T-helper 2 cell treated with Interferon-gamma antibody and Interleukin-4, amounts not matched to agents 5 μg/mL and 100 μg/mL, for 36 hours (primary cell): ENCODE measurements around the gene RAX2.

Source experiments
- DNase-seq: peaks from one replicate; pipeline ENCODE4 v3.0.0; 2021; ENCODE audit warnings: low spot score
- H3K27ac Mint-ChIP-seq: one replicate; pipeline ENCODE4 v1.8.0; 2021; ENCODE audit warnings: mild to moderate bottlenecking, mixed read lengths
- H3K27me3 Mint-ChIP-seq: one replicate; pipeline ENCODE4 v1.8.0; 2021; ENCODE audit warnings: low read depth, mixed read lengths
- H3K36me3 Mint-ChIP-seq: one replicate; pipeline ENCODE4 v1.8.0; 2021; ENCODE audit warnings: low read depth, mixed read lengths
- H3K4me1 Mint-ChIP-seq: one replicate; pipeline ENCODE4 v1.8.0; 2021; ENCODE audit warnings: low read depth, mixed read lengths
- H3K4me3 Mint-ChIP-seq: one replicate; pipeline ENCODE4 v1.8.0; 2022; ENCODE audit warnings: mild to moderate bottlenecking, moderate library complexity, mixed read lengths
- H3K9me3 Mint-ChIP-seq: one replicate; pipeline ENCODE4 v1.8.0; 2021; ENCODE audit warnings: mixed read lengths

RAX2 gene

DNA sequence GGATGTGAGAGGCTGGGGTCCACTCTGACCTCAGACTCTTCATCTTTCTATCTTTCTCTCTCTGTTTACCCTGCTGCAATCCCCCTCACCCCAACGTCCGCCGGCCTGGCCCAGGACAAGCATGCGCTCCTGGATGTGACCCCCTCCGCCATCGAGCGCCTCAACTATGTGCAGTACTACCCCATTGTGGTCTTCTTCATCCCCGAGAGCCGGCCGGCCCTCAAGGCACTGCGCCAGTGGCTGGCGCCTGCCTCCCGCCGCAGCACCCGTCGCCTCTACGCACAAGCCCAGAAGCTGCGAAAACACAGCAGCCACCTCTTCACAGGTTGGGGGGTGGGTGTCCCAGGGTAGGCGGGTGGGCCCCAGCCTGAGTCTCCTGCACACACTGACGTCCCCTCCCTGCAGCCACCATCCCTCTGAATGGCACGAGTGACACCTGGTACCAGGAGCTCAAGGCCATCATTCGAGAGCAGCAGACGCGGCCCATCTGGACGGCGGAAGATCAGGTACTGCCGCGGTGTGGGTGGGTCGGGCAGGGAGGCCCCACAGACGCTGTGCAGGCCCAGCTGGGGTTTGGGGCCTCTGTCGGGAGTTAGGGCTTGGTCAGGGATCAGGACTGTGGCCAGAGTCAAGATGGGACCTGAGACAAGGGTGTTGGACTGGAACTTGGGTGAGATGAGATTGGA is 25.5 kb downstream of the RAX2 start:
- no peak for DNase-seq
- Mint-ChIP-seq H3K36me3 (peaks cover 12% of the 10 kb centered on the region), H3K4me1 (no peaks in the 10 kb centered on the region), H3K9me3 (no peaks in the 10 kb centered on the region), H3K4me3 (no peak overlapping the region), H3K27me3 (no peaks in the 10 kb centered on the region), H3K27ac (no peak overlapping the region)

DNA sequence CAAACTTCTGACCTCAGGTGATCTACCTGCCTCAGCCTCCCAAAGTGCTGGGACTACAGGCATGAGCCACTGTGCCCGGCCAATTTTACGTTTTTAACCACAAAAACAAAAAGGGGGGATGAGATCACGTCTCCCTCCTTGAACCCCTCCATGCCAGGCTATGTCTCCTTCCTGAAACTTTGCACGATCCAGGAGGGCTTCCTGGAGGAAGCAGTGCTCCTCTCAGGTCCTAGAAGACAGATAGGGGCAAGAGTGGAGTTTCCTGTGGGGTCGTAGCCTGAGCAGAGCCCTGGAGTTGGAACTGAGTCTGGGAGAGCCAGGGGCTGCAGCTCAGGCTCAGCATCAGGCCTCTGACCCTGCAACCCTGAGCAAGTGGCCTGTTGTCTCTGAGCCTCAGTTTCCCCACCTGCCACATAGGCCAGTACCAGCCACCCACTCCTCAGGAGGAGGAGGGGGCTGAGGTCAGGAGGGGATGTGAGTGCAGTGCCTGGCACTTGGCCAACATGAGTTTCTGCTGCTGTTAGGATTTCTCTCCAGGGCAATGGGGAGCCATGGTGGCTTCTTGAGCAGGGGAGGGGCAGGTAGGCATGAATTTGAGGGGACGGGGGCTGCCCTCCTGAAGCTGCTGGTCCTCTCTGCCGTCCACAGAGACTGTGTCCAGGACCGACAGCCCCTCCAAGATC is 26.5 kb downstream of the RAX2 start:
- no peak for DNase-seq
- H3K4me1 Mint-ChIP-seq = no peaks in the 10 kb centered on the region
- H3K36me3 Mint-ChIP-seq = peaks cover 8% of the 10 kb centered on the region
- no peak overlapping the region for H3K27ac Mint-ChIP-seq
- H3K27me3 Mint-ChIP-seq = no peaks in the 10 kb centered on the region
- no peaks in the 10 kb centered on the region for H3K9me3 Mint-ChIP-seq
- H3K4me3 Mint-ChIP-seq = no peak overlapping the region

DNA sequence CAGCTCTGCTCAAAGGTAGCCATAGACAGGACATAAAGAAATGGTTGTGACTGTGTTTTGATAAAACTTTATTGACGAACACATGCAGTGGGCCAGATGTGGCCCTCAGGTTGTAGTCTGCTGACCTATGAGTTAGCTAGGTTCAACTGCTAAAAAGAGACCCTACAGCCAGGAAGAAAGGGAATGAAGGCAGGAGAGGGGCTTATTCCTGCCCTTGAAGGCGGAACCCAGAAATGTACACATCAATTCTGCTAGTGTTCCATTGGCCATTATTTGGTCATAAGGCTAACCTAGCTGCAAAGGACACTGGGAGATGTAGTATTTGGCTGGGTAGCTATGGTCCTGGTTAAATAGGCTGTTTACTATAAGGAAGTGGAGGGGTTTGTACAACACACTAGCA is 28.5 kb downstream of the RAX2 start:
- no peak for DNase-seq
- Mint-ChIP-seq H3K36me3 (no peaks in the 10 kb centered on the region), H3K4me3 (no peak overlapping the region), H3K27me3 (no peaks in the 10 kb centered on the region), H3K4me1 (peaks cover 3% of the 10 kb centered on the region), H3K27ac (no peak overlapping the region), H3K9me3 (no peaks in the 10 kb centered on the region)

- no peaks in the 10 kb centered on the region for H3K27me3 Mint-ChIP-seq
- DNase-seq = no peak
- peaks cover 3% of the 10 kb centered on the region for H3K4me1 Mint-ChIP-seq
- no peaks in the 10 kb centered on the region for H3K36me3 Mint-ChIP-seq
- H3K4me3 Mint-ChIP-seq = no peak overlapping the region
- H3K27ac Mint-ChIP-seq = no peak overlapping the region
- no peaks in the 10 kb centered on the region for H3K9me3 Mint-ChIP-seq
Observed at GRCh38 chr19:3740431-3740830, 31.6 kb downstream of the RAX2 start.

DNA sequence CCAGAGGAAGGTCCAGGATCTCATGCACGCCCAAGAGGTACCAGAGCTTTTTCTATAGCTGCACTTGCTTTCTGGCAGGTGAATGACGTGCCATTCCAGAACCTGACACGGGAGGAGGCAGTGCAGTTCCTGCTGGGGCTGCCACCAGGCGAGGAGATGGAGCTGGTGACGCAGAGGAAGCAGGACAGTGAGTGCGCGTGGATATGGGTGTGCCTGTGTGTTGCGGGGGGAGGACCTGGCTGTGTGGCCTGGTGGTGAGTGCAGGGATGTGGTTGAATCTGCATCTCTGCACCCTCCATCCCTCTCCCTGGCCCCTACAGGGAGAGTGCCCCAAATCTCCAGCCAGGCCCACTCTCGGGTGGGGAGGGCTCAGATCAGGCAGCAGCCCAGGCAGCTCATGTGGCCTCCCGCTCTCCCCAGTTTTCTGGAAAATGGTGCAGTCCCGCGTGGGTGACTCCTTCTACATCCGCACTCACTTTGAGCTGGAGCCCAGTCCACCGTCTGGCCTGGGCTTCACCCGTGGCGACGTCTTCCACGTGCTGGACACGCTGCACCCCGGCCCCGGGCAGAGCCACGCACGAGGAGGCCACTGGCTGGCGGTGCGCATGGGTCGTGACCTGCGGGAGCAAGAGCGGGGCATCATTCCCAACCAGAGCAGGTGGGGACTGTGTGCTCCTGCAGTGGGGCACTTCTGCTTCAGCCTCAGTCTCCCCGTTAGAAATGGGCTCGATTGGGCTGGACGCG is 33.4 kb downstream of the RAX2 start:
- Mint-ChIP-seq H3K27me3 (no peaks in the 10 kb centered on the region), H3K4me1 (peaks cover 3% of the 10 kb centered on the region), H3K9me3 (no peaks in the 10 kb centered on the region), H3K4me3 (no peak overlapping the region), H3K27ac (peak overlapping the region; percentile 38), H3K36me3 (no peaks in the 10 kb centered on the region)
- DNase-seq = no peak

DNA sequence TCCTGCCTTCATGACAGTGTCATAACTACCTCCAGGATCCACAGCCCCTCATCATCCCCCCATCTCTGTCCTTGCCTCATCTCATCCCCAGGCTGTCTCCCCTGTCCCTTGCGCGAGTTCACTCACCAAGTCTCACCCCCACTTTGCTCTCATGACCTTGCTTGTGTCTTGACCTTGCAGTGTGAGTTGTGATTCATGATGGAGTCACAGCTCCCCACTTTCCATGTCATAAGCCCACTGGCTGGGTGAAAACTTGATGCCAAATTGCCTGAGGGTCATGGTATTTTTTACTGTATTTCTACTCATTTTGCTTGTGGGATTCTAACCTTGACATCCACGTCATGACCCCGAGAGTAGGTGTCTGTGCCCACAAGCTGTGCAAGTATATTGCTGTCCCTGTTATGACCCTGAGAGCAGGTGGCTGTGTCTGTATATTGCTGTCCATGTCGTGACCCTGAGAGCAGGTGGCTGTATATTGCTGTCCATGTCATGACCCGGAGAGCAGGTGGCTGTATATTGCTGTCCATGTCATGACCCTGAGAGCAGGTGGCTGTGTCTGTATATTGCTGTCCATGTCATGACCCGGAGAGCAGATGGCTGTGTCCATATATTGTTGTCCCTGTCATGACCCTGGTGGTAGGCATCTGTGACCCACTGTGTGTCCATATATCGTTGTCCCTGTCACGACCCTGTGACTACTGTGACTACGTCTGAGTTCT is 34.4 kb downstream of the RAX2 start:
- Mint-ChIP-seq H3K9me3 (no peaks in the 10 kb centered on the region), H3K4me3 (no peak overlapping the region), H3K27me3 (no peaks in the 10 kb centered on the region), H3K36me3 (no peaks in the 10 kb centered on the region), H3K4me1 (peaks cover 3% of the 10 kb centered on the region), H3K27ac (no peak overlapping the region)
- DNase-seq = no peak

DNA sequence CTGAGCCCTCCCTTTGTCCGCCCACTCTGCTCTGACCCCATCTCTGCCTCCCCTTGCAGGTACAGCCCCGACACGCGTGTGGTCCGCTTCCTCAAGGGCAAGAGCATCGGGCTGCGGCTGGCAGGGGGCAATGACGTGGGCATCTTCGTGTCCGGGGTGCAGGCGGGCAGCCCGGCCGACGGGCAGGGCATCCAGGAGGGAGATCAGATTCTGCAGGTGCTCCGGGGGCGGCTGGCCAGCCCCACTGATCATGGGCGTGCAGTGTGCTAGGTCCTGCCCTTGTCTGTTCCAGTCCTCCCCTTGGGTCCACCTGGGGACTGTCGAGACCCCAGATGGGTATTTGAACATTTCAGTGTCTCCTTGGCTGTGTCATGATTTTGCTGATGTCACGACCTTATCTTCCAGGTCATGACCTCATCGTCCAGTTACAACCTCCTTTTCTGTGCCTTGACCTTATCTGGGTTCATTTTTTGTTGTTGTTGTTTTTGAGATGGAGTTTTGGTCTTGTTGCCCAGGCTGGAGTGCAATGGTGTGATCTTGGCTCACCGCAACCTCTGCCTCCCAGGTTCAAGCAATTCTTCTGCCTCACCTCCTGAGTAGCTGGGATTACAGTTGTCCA is 35.8 kb downstream of the RAX2 start:
- Mint-ChIP-seq H3K36me3 (no peaks in the 10 kb centered on the region), H3K27ac (no peak overlapping the region), H3K27me3 (no peaks in the 10 kb centered on the region), H3K9me3 (no peaks in the 10 kb centered on the region), H3K4me1 (peaks cover 3% of the 10 kb centered on the region), H3K4me3 (no peak overlapping the region)
- DNase-seq = no peak

DNA sequence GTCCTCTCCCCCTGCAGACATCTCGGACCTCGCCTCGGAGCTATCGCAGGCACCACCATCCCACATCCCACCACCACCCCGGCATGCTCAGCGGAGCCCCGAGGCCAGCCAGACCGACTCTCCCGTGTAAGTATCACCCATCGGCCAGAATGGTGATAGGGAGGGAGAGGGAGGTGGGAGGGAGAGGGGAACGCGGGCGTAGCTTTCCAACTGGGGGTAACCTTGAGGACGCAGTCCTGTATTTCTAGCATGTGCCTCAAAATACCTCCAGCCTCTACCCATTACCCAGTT is 37.8 kb downstream of the RAX2 start:
- Mint-ChIP-seq H3K4me3 (no peak overlapping the region), H3K4me1 (peaks cover under 1% of the 10 kb centered on the region), H3K9me3 (no peaks in the 10 kb centered on the region), H3K27ac (no peak overlapping the region), H3K27me3 (no peaks in the 10 kb centered on the region), H3K36me3 (no peaks in the 10 kb centered on the region)
- no peak for DNase-seq

GRCh38 chr19:3733549-3734309 is 38.3 kb downstream of the RAX2 start:
- H3K36me3 Mint-ChIP-seq = no peaks in the 10 kb centered on the region
- DNase-seq = no peak

GRCh38 chr19:3732108-3732507 is 39.9 kb downstream of the RAX2 start:
- H3K4me3 Mint-ChIP-seq = no peak overlapping the region
- DNase-seq = no peak
- no peaks in the 10 kb centered on the region for H3K4me1 Mint-ChIP-seq
- no peaks in the 10 kb centered on the region for H3K9me3 Mint-ChIP-seq
- no peak overlapping the region for H3K27ac Mint-ChIP-seq
- no peaks in the 10 kb centered on the region for H3K27me3 Mint-ChIP-seq
- H3K36me3 Mint-ChIP-seq = no peaks in the 10 kb centered on the region

More at GRCh38 chr19:3733549-3734309, 38.3 kb downstream of the RAX2 start:
- no peaks in the 10 kb centered on the region for H3K4me1 Mint-ChIP-seq
- no peaks in the 10 kb centered on the region for H3K9me3 Mint-ChIP-seq
- no peak overlapping the region for H3K4me3 Mint-ChIP-seq
- H3K27me3 Mint-ChIP-seq = no peaks in the 10 kb centered on the region
- no peak overlapping the region for H3K27ac Mint-ChIP-seq

- H3K9me3 Mint-ChIP-seq = no peaks in the 10 kb centered on the region
- H3K27me3 Mint-ChIP-seq = no peaks in the 10 kb centered on the region
- H3K4me3 Mint-ChIP-seq = no peak overlapping the region
- H3K36me3 Mint-ChIP-seq = no peaks in the 10 kb centered on the region
- no peak overlapping the region for H3K27ac Mint-ChIP-seq
- no peaks in the 10 kb centered on the region for H3K4me1 Mint-ChIP-seq
- DNase-seq = no peak
Observed at GRCh38 chr19:3730457-3730958, 41.5 kb downstream of the RAX2 start.

- no peak overlapping the region for H3K27ac Mint-ChIP-seq
- no peaks in the 10 kb centered on the region for H3K36me3 Mint-ChIP-seq
- DNase-seq = no peak
- no peaks in the 10 kb centered on the region for H3K9me3 Mint-ChIP-seq
- H3K4me1 Mint-ChIP-seq = peaks cover 2% of the 10 kb centered on the region
- H3K27me3 Mint-ChIP-seq = peaks cover 26% of the 10 kb centered on the region
- H3K4me3 Mint-ChIP-seq = no peak overlapping the region
Observed at GRCh38 chr19:3725640-3726310, 46.3 kb downstream of the RAX2 start.

DNA sequence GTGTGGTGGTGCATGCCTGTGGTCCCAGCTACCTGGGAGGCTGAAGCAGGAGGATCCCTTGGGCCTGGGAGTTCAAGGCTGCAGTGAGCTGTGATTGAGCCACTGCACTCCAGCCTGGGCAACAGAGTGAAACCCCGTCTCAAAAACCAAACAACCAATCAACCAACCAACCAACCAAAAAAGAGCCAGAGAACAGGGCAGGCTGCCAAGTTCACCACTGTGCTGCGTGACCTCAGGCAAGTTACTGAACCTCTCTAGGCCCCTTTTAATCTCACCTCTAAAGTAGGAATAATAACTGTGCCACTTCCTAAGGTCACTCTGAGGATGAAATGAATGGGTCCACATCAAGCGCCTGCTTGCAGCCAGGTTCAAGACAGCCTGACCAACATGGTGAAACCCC is 46.9 kb downstream of the RAX2 start:
- Mint-ChIP-seq H3K9me3 (no peaks in the 10 kb centered on the region), H3K27me3 (peaks cover 32% of the 10 kb centered on the region), H3K4me1 (peaks cover 2% of the 10 kb centered on the region), H3K4me3 (no peak overlapping the region), H3K27ac (no peak overlapping the region), H3K36me3 (no peaks in the 10 kb centered on the region)
- DNase-seq = no peak
